Loucy (cell line): ENCODE measurements around the gene ZCRB1.
A peak's percentile ranks its signal among the peaks of the same experiment; 100 is the strongest.

ENCODE experiments used
- H2AFZ ChIP-seq: fragments of 200-600 bp; sonication (generic); 2 replicates; pipeline ENCODE4 v1.6.0; 2016; ENCODE audit warnings: antibody characterized with exemption, mild to moderate bottlenecking, low read length, moderate library complexity
- H3F3A ChIP-seq: fragments of 200-600 bp; 2 replicates; pipeline ENCODE4 v1.6.0; 2016; ENCODE audit warnings: antibody characterized with exemption, low read depth, mild to moderate bottlenecking
- H3K27me3 ChIP-seq: fragments of 200-600 bp; sonication (generic); 2 replicates; pipeline ENCODE4 v1.6.1; 2014; ENCODE audit warnings: low read length, mild to moderate bottlenecking; ENCODE audit not compliant: insufficient read depth, poor library complexity, severe bottlenecking
- H3K36me3 ChIP-seq: fragments of 200-600 bp; sonication (generic); 2 replicates; pipeline ENCODE4 v1.6.1; 2016; ENCODE audit warnings: low read length; ENCODE audit not compliant: insufficient read depth
- H3K4me1 ChIP-seq: fragments of 200-600 bp; sonication (generic); 2 replicates; pipeline ENCODE4 v1.5.1; 2014; ENCODE audit warnings: low read length, mild to moderate bottlenecking; ENCODE audit not compliant: insufficient read depth, poor library complexity, severe bottlenecking
- H3K4me2 ChIP-seq: fragments of 200-600 bp; sonication (generic); 2 replicates; pipeline ENCODE4 v1.6.0; 2014; ENCODE audit warnings: antibody characterized with exemption, low read length, low read depth, mild to moderate bottlenecking; ENCODE audit not compliant: poor library complexity, severe bottlenecking
- H3K4me3 ChIP-seq: fragments of 200-600 bp; sonication (generic); 2 replicates; pipeline ENCODE4 v1.5.1; 2014; ENCODE audit warnings: low read length, mild to moderate bottlenecking, mixed read lengths; ENCODE audit not compliant: poor library complexity, severe bottlenecking
- H3K79me2 ChIP-seq: fragments of 200-600 bp; sonication (generic); 2 replicates; pipeline ENCODE4 v1.6.1; 2014; ENCODE audit warnings: low read length; ENCODE audit not compliant: insufficient read depth
- H3K9ac ChIP-seq: fragments of 200-600 bp; sonication (generic); 2 replicates; pipeline ENCODE4 v1.6.0; 2014; ENCODE audit warnings: mild to moderate bottlenecking, low read depth, low read length, moderate library complexity; ENCODE audit not compliant: poor library complexity, severe bottlenecking
- H3K9me2 ChIP-seq: fragments of 200-600 bp; sonication (generic); replicated peaks from 2 replicates; pipeline ENCODE4 v1.6.1; 2016; ENCODE audit warnings: low read depth, low read length, mixed read lengths
- H3K9me3 ChIP-seq: fragments of 200-600 bp; sonication (generic); 2 replicates; pipeline ENCODE4 v1.6.1; 2014; ENCODE audit warnings: mild to moderate bottlenecking, antibody characterized with exemption, low read length, low read depth; ENCODE audit not compliant: insufficient read depth
- H4K20me1 ChIP-seq: fragments of 200-600 bp; sonication (generic); 2 replicates; pipeline ENCODE4 v1.6.0; 2014; ENCODE audit warnings: antibody characterized with exemption, low read length, mild to moderate bottlenecking; ENCODE audit not compliant: insufficient read depth, poor library complexity, severe bottlenecking
- CTCF ChIP-seq: fragments of 200-600 bp; sonication (generic); conservative IDR thresholded peaks from 2 replicates; pipeline ENCODE4 v1.5.1; 2014; ENCODE audit warnings: mild to moderate bottlenecking, antibody characterized with exemption, low read length
- EZH2phosphoT487 ChIP-seq: fragments of 200-600 bp; IDR thresholded peaks from 2 replicates; pipeline ENCODE4 v1.6.1; 2018; ENCODE audit warnings: antibody characterized with exemption, mild to moderate bottlenecking, moderate library complexity, borderline replicate concordance

The ZCRB1 gene

GRCh38 chr12:42325653-42326474 lies at the start of gene ZCRB1, which contains the start of gene PPHLN1:
ZCRB1 (minus strand) TSS chr12:42326094; CDS start chr12:42324102, 1,992 bp downstream.
PPHLN1 (plus strand) TSS chr12:42326167; CDS start chr12:42335903, 9,736 bp downstream.
- Histone ChIP-seq H3K27me3 (no peaks in the 10 kb centered on the region), H3K4me1 (peaks cover 33% of the 10 kb centered on the region), H3K36me3 (no peaks in the 10 kb centered on the region), H2AFZ (peak within 1 kb of the TSS; percentile 92), H4K20me1 (peaks cover 36% of the 10 kb centered on the region), H3K79me2 (peaks cover 61% of the 10 kb centered on the region), H3K4me2 (peak within 1 kb of the TSS; percentile 91), H3K9me3 (no peaks in the 10 kb centered on the region), H3K4me3 (peak within 1 kb of the TSS; percentile 95), H3K9me2 (no peaks in the 10 kb centered on the region), H3K9ac (peak within 1 kb of the TSS; percentile 88), H3F3A (no peaks in the 10 kb centered on the region)
- TF ChIP-seq CTCF: no peak
- TF ChIP-seq EZH2phosphoT487: no peak

- Histone ChIP-seq H4K20me1 (peaks cover 11% of the 10 kb centered on the region), H3K4me1 (no peaks in the 10 kb centered on the region), H3K36me3 (peaks cover 31% of the 10 kb centered on the region; the same call in 1 of the 2 replicates), H3F3A (no peaks in the 10 kb centered on the region), H3K9me2 (no peaks in the 10 kb centered on the region), H3K9me3 (no peaks in the 10 kb centered on the region), H3K4me3 (no peak overlapping the region), H3K27me3 (no peaks in the 10 kb centered on the region), H3K4me2 (no peak overlapping the region), H3K79me2 (peaks cover 16% of the 10 kb centered on the region; the same call in 1 of the 2 replicates), H2AFZ (no peak overlapping the region), H3K9ac (no peak overlapping the region)
- no peak for TF ChIP-seq CTCF
- TF ChIP-seq EZH2phosphoT487: no peak
Measured at GRCh38 chr12:42373669-42374068, 47.8 kb upstream of the ZCRB1 start.

- H3K36me3 ChIP-seq: peaks cover 23% of the 10 kb centered on the region; the same call in 1 of the 2 replicates
- peaks cover 11% of the 10 kb centered on the region for H4K20me1 ChIP-seq
- no peaks in the 10 kb centered on the region for H3K9me2 ChIP-seq
- H3K27me3 ChIP-seq: no peaks in the 10 kb centered on the region
- no peaks in the 10 kb centered on the region for H3K9me3 ChIP-seq
- H3K79me2 ChIP-seq: peaks cover 16% of the 10 kb centered on the region; the same call in 1 of the 2 replicates
- H3F3A ChIP-seq: no peaks in the 10 kb centered on the region
- H3K4me2 ChIP-seq: no peak overlapping the region
- H3K9ac ChIP-seq: no peak overlapping the region
- H2AFZ ChIP-seq: no peak overlapping the region
- H3K4me3 ChIP-seq: no peak overlapping the region
- H3K4me1 ChIP-seq: no peaks in the 10 kb centered on the region
- peak; percentile 93 for TF ChIP-seq CTCF
- no peak for TF ChIP-seq EZH2phosphoT487
Measured at GRCh38 chr12:42372154-42372791, 46.4 kb upstream of the ZCRB1 start.
